ENCODE data around the gene GRIA1. TPM values are rescaled to one million over a fixed set of nuclear protein-coding genes. Genes with fewer than 3 reads are reported as not detected.

The GRIA1 gene
- total and polyA plus RNA-seq, 8 donors, result 2.9 to 20.2 (median 11.2) TPM

- intact Hi-C loops (cut with DNase I), result no loop called here
- no peak overlapping the region for H3K27ac ChIP-seq
- TF ChIP-seq CTCF (IDR thresholded peaks at IDR 0.05), result no peak
- no peaks in the 10 kb centered on the region for H3K9me3 ChIP-seq
- no peak for DNase-seq
- no peaks in the 10 kb centered on the region for H3K36me3 ChIP-seq
- H3K4me1 ChIP-seq, result no peaks in the 10 kb centered on the region
- ATAC-seq, result no peak
- H3K4me3 ChIP-seq, result no peak overlapping the region
- H3K27me3 ChIP-seq, result no peaks in the 10 kb centered on the region
Observed at GRCh38 chr5:153537207-153537606, 46.7 kb downstream of the GRIA1 start.

GRCh38 chr5:153539983-153540382 is 49.5 kb downstream of the GRIA1 start:
- ATAC-seq, result no peak

GRCh38 chr5:153542536-153542935 is 52.1 kb downstream of the GRIA1 start:
- no peak for TF ChIP-seq CTCF (IDR thresholded peaks at IDR 0.05)
- H3K27me3 ChIP-seq, result no peaks in the 10 kb centered on the region
- intact Hi-C loops (cut with DNase I), result no loop called here
- no peak overlapping the region for H3K4me3 ChIP-seq
- no peak overlapping the region for H3K27ac ChIP-seq
- DNase-seq, result no peak
- no peaks in the 10 kb centered on the region for H3K4me1 ChIP-seq
- H3K36me3 ChIP-seq, result no peaks in the 10 kb centered on the region
- H3K9me3 ChIP-seq, result no peaks in the 10 kb centered on the region
- ATAC-seq, result no peak

More at GRCh38 chr5:153539983-153540382, 49.5 kb downstream of the GRIA1 start:
- Histone ChIP-seq H3K4me1 (no peaks in the 10 kb centered on the region), H3K27me3 (no peaks in the 10 kb centered on the region), H3K4me3 (no peak overlapping the region), H3K36me3 (no peaks in the 10 kb centered on the region), H3K9me3 (no peaks in the 10 kb centered on the region), H3K27ac (no peak overlapping the region)
- intact Hi-C loops (cut with DNase I), result no loop called here
- TF ChIP-seq CTCF (IDR thresholded peaks at IDR 0.05), result no peak
- DNase-seq, result no peak

GRCh38 chr5:153543288-153543687 is 52.8 kb downstream of the GRIA1 start:
- H3K27me3 ChIP-seq, result no peaks in the 10 kb centered on the region
- no peak for TF ChIP-seq CTCF (IDR thresholded peaks at IDR 0.05)
- no peak overlapping the region for H3K4me3 ChIP-seq
- no peaks in the 10 kb centered on the region for H3K4me1 ChIP-seq
- H3K36me3 ChIP-seq, result no peaks in the 10 kb centered on the region
- DNase-seq (no peak), ATAC-seq (no peak)
- no peaks in the 10 kb centered on the region for H3K9me3 ChIP-seq
- intact Hi-C loops (cut with DNase I), result no loop called here
- no peak overlapping the region for H3K27ac ChIP-seq

GRCh38 chr5:153543959-153544470 is 53.5 kb downstream of the GRIA1 start:
- no peaks in the 10 kb centered on the region for H3K4me1 ChIP-seq
- intact Hi-C loops (cut with DNase I), result no loop called here
- H3K4me3 ChIP-seq, result no peak overlapping the region
- H3K27ac ChIP-seq, result no peak overlapping the region
- no peak for DNase-seq
- no peak for ATAC-seq
- H3K9me3 ChIP-seq, result no peaks in the 10 kb centered on the region
- H3K27me3 ChIP-seq, result no peaks in the 10 kb centered on the region
- TF ChIP-seq CTCF (IDR thresholded peaks at IDR 0.05), result no peak
- no peaks in the 10 kb centered on the region for H3K36me3 ChIP-seq
